GM18951 (cell line): ENCODE data around the gene LSP1.

Experiments
- POLR2A ChIP-seq: IDR thresholded peaks from 4 replicates; pipeline ENCODE4 v1.6.1; 2011; ENCODE audit warnings: mild to moderate bottlenecking; ENCODE audit not compliant: insufficient read length, insufficient read depth; ENCODE audit errors: extremely low read depth
- in situ Hi-C: fragments of 300-500 bp; cut with MboI; formaldehyde crosslinking; loops from one replicate; pipeline ENCODE4 v1.12.0; 2022; ENCODE audit warnings: low sequenced_read_pairs, mixed read lengths, inconsistent platforms; ENCODE audit not compliant: unreplicated experiment

Gene LSP1

GRCh38 chr11:1817511-1817910, 35.4 kb upstream of the LSP1 start:
- in situ Hi-C loops: loop anchor here (10.0 kb wide), 1 partner anchor 123 kb away; the partner anchor contains the start of gene KRTAP5-6
- TF ChIP-seq POLR2A: no peak

GRCh38 chr11:1819074-1819473, 33.8 kb upstream of the LSP1 start:
- TF ChIP-seq POLR2A: no peak
- in situ Hi-C loops: loop anchor here (10.0 kb wide), 1 partner anchor 124 kb away; the partner anchor contains the start of gene KRTAP5-6

GRCh38 chr11:1820463-1821325, 32.2 kb upstream of the LSP1 start:
- in situ Hi-C loops: loop anchor here (10.0 kb wide), 1 partner anchor 344 kb away; the partner anchor contains the start of gene INS
- TF ChIP-seq POLR2A: no peak

GRCh38 chr11:1821562-1821961, 31.3 kb upstream of the LSP1 start:
- TF ChIP-seq POLR2A: no peak
- in situ Hi-C loops: loop anchor here (10.0 kb wide), 1 partner anchor 343 kb away; the partner anchor contains the start of gene INS

- in situ Hi-C loops: loop anchor here (10.0 kb wide), 1 partner anchor 342 kb away; the partner anchor contains the start of gene INS
- TF ChIP-seq POLR2A: no peak
Measured at GRCh38 chr11:1822648-1823375, 30.1 kb upstream of the LSP1 start.

GRCh38 chr11:1823376-1824220, 29.3 kb upstream of the LSP1 start:
- in situ Hi-C loops: loop anchor here (10.0 kb wide), 1 partner anchor 341 kb away; the partner anchor contains the start of gene INS
- TF ChIP-seq POLR2A: no peak

- in situ Hi-C loops: loop anchor here (10.0 kb wide), 1 partner anchor 340 kb away; the partner anchor contains the start of gene INS
Measured at GRCh38 chr11:1824221-1825038, 28.5 kb upstream of the LSP1 start.

GRCh38 chr11:1825039-1825740, 27.7 kb upstream of the LSP1 start:
- no peak for TF ChIP-seq POLR2A
- in situ Hi-C loops: loop anchor here (10.0 kb wide), 1 partner anchor 340 kb away; the partner anchor contains the start of gene INS

More at GRCh38 chr11:1824221-1825038, 28.5 kb upstream of the LSP1 start:
- TF ChIP-seq POLR2A: no peak

- in situ Hi-C loops: loop anchor here (10.0 kb wide), 1 partner anchor 339 kb away; the partner anchor contains the start of gene INS
- TF ChIP-seq POLR2A: no peak
Measured at GRCh38 chr11:1825785-1826451, 27.0 kb upstream of the LSP1 start.

GRCh38 chr11:1826552-1827094, 26.3 kb upstream of the LSP1 start:
- no peak for TF ChIP-seq POLR2A
- in situ Hi-C loops: loop anchor here (10.0 kb wide), 1 partner anchor 338 kb away; the partner anchor contains the start of gene INS
